Heart left ventricle (tissue), 13 donors: ENCODE data around the gene PTPN1.

Experiments
- POLR2A ChIP-seq, 2 donors: fragments of 450-650 bp; IDR thresholded peaks; one replicate each; pipeline ENCODE4 v1.6.1; 2017; ENCODE audit warnings: antibody characterized with exemption in 2 of 2, mild to moderate bottlenecking in 2 of 2, moderate library complexity in 2 of 2
- TF ChIP-seq, protein P1 (sequence below), 12 donors: fragments of 200-600 bp; sonication (generic) in 4 of 12; IDR thresholded peaks; one replicate each; pipeline versions ENCODE4 v1.5.0 to v1.8.0; 2018 to 2022; ENCODE audit warnings: antibody characterized with exemption in 12 of 12, mild to moderate bottlenecking in 5 of 12
- donor health status: ischemic (EF 13 %, LVEDD 7.1; RV severe dilation, severe dysfunction).
- donor health status: DM: no; HTN: yes; CAD: no.
- donor health status: DM: no; HTN: no; CAD: no.
- donor health status: ischemic (EF 25% LVEDD 6.9; RV normal size, moderate dysfunction).
- donor health status: ischemic (EF 25% LVEDD 5.7; RV mildly dilated, moderate dysfunction).
- donor health status: ischemic (EF 35%, LVEDD 5.7; RV mildly dilated, moderate dysfunction).
- donor health status: nonischemic (EF 11% LVEDD 7.7; RV severe dilation, severe dysfunction).
- donor health status: DM: yes; HTN: yes; CAD: no.
- donor health status: PGD.
- donor health status: ischemic (EF 29% LVEDD 5.4; RV normal size, mild dysfunction).
- donor health status: nonischemic (EF 23%, LVEDD 6.1; RV moderate dilation, normal function).

DNA sequence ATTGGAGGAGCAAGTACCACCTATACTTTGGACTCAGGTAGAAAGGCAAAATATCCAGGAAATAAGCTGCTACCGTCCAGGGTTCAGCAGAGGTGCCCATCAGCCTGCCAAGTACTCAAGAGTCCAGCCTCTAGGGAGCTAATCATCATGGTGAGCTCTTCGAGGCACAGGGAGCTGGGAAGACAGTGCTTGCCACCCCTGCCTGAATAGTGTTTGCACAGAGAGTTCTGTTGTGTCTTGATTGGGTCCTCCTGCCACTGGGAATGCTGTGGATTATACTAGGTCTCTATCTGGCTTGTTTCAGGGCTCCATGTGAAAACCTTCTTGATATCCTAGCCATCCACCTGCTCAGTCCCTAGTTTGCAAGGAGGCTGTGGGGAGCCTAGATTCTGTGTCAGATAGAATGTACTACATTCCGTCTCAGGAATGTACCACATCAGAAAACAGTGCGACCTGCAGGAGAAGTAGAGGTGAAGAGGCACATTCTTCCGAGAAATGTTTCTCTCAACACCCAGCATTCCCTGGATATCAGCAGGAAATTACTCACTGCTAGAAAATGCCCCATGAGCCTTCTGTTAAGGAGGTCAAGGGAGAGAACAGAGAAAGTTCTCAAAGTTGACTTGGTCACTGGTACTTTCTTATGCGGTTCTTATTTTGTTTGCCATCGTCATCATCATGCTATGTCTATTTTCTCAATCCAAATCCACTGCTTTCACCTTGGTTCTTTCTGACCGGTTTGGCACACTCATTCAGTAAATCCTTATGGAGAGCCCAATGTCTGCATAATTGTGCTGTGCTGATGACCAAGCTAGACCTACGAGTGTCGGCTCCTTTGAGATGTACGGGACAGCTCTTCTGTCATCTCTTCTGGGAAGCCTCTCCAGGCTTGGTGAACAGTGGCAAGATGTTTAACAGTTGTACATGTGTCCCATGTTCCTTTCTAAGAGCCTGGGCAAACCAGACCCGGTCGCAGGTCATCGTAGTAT, 30.7 kb downstream of the PTPN1 start:
- TF ChIP-seq, protein P1, sequence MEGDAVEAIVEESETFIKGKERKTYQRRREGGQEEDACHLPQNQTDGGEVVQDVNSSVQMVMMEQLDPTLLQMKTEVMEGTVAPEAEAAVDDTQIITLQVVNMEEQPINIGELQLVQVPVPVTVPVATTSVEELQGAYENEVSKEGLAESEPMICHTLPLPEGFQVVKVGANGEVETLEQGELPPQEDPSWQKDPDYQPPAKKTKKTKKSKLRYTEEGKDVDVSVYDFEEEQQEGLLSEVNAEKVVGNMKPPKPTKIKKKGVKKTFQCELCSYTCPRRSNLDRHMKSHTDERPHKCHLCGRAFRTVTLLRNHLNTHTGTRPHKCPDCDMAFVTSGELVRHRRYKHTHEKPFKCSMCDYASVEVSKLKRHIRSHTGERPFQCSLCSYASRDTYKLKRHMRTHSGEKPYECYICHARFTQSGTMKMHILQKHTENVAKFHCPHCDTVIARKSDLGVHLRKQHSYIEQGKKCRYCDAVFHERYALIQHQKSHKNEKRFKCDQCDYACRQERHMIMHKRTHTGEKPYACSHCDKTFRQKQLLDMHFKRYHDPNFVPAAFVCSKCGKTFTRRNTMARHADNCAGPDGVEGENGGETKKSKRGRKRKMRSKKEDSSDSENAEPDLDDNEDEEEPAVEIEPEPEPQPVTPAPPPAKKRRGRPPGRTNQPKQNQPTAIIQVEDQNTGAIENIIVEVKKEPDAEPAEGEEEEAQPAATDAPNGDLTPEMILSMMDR (IDR thresholded peaks at IDR 0.05): no peak
- TF ChIP-seq POLR2A (IDR thresholded peaks at IDR 0.05): no peak
